Natural killer cell (primary cell): Measurements from ENCODE around the gene KAT2B. TPM values are rescaled to one million over a fixed set of nuclear protein-coding genes. Genes with fewer than 3 reads are reported as not detected.

Source experiments
- ATAC-seq, 3 donors: fragments of 150-1000 bp in 2 of 3; fragments of 200-7000 bp in 1 of 3; cut with Tn5 transposase; 1 replicate in 1 of 3; 2 replicates in 2 of 3; pipeline ENCODE4 v1.10.0; 2021; ENCODE audit warnings: mild to moderate bottlenecking in 2 of 3, moderate library complexity in 2 of 3
- DNase-seq, 2 donors: peaks; one replicate each; pipeline versions ENCODE4 v3.0.0 to v3.0.0-alpha.2; 2013 to 2021; ENCODE audit warnings: mixed read lengths in 1 of 2
- H3K27ac ChIP-seq: one replicate; pipeline ENCODE4 v1.5.1; 2013; ENCODE audit warnings: mild to moderate bottlenecking, low read length
- H3K27me3 ChIP-seq: one replicate; pipeline ENCODE4 v1.6.1; 2013; ENCODE audit warnings: low read length; ENCODE audit not compliant: control insufficient read depth, insufficient read depth
- H3K36me3 ChIP-seq: one replicate; pipeline ENCODE4 v1.6.1; 2013; ENCODE audit warnings: low read length; ENCODE audit not compliant: control insufficient read depth, insufficient read depth
- H3K4me1 ChIP-seq: one replicate; pipeline ENCODE4 v1.6.1; 2013; ENCODE audit warnings: low read length; ENCODE audit not compliant: control insufficient read depth, insufficient read depth
- H3K4me3 ChIP-seq: one replicate; pipeline ENCODE4 v1.5.1; 2013; ENCODE audit warnings: low read length
- H3K9me3 ChIP-seq: one replicate; pipeline ENCODE4 v1.6.1; 2013; ENCODE audit warnings: low read length; ENCODE audit not compliant: control insufficient read depth, insufficient read depth
- H3K27ac Mint-ChIP-seq, 2 donors: one replicate each; pipeline ENCODE4 v1.8.0; 2022; ENCODE audit warnings: mild to moderate bottlenecking in 2 of 2, mixed read lengths in 2 of 2, moderate library complexity in 1 of 2
- H3K27me3 Mint-ChIP-seq, 2 donors: one replicate each; pipeline ENCODE4 v1.8.0; 2022; ENCODE audit warnings: low read depth in 2 of 2, mixed read lengths in 2 of 2
- H3K36me3 Mint-ChIP-seq: one replicate; pipeline ENCODE4 v1.8.0; 2022; ENCODE audit warnings: mixed read lengths
- H3K4me1 Mint-ChIP-seq, 2 donors: one replicate each; pipeline ENCODE4 v1.8.0; 2022; ENCODE audit warnings: mixed read lengths in 2 of 2
- H3K4me3 Mint-ChIP-seq: one replicate; pipeline ENCODE4 v1.8.0; 2022; ENCODE audit warnings: mild to moderate bottlenecking, moderate library complexity, mixed read lengths
- H3K9me3 Mint-ChIP-seq, 2 donors: one replicate each; pipeline ENCODE4 v1.8.0; 2022; ENCODE audit warnings: mixed read lengths in 2 of 2
- CTCF ChIP-seq: fragments of 200-600 bp; IDR thresholded peaks from one replicate; pipeline ENCODE4 v1.8.0; 2022; ENCODE audit warnings: antibody characterized with exemption
- WGBS: methylation state at CpG from one replicate; pipeline ENCODE4 v1.1.7; 2013; ENCODE audit warnings: missing lambda C conversion rate; ENCODE audit not compliant: insufficient coverage; 5-methylcytosine and 5-hydroxymethylcytosine counted together
- intact Hi-C: fragments of 100-400 bp; cut with micrococcal nuclease; formaldehyde crosslinking; loops from one replicate; pipeline ENCODE4 v1.14.2; 2022
- total RNA-seq, 4 donors: library from RNA; stranded (reverse); fragments of 120-200 nt in 1 of 4; gene quantifications; one replicate each; pipeline versions ENCODE4 v1.2.3 to v1.2.4, GENCODE V29; 2013 to 2022

KAT2B gene
- total RNA-seq, 3 donors from 2014 or later (not counting 1 experiment from before 2014, with no cell fraction given): 132 to 156 (median 146) TPM

- no peak for DNase-seq
- WGBS: 90% methylated on average over 5 of the region's 7 CpGs
- H3K9me3 ChIP-seq: no peaks in the 10 kb centered on the region
- H3K27me3 ChIP-seq: no peaks in the 10 kb centered on the region
- H3K4me1 ChIP-seq: no peaks in the 10 kb centered on the region
- ATAC-seq: no peak
- intact Hi-C loops: no loop called here
- no peaks in the 10 kb centered on the region for H3K9me3 Mint-ChIP-seq
- H3K36me3 ChIP-seq: no peaks in the 10 kb centered on the region
- TF ChIP-seq CTCF: no peak
- H3K27me3 Mint-ChIP-seq: no peaks in the 10 kb centered on the region
- no peak overlapping the region for H3K4me3 Mint-ChIP-seq
- H3K36me3 Mint-ChIP-seq: no peaks in the 10 kb centered on the region
- no peak overlapping the region for H3K4me3 ChIP-seq
- no peaks in the 10 kb centered on the region for H3K4me1 Mint-ChIP-seq
- H3K27ac ChIP-seq: no peak overlapping the region
- no peak overlapping the region for H3K27ac Mint-ChIP-seq
These were observed 154.7 kb downstream of the KAT2B start for GRCh38 chr3:20194793-20195460.

GRCh38 chr3:20197775-20198174, 157.5 kb downstream of the KAT2B start:
- Mint-ChIP-seq H3K4me1 (no peaks in the 10 kb centered on the region), H3K36me3 (no peaks in the 10 kb centered on the region), H3K4me3 (no peak overlapping the region), H3K9me3 (no peaks in the 10 kb centered on the region), H3K27ac (no peak overlapping the region), H3K27me3 (no peaks in the 10 kb centered on the region)
- no peaks in the 10 kb centered on the region for H3K4me1 ChIP-seq
- no peaks in the 10 kb centered on the region for H3K27me3 ChIP-seq
- no peak overlapping the region for H3K4me3 ChIP-seq
- no peaks in the 10 kb centered on the region for H3K36me3 ChIP-seq
- WGBS: 93% methylated on average over 3 of the region's 3 CpGs
- no peak overlapping the region for H3K27ac ChIP-seq
- DNase-seq (no peak), ATAC-seq (no peak)
- intact Hi-C loops: no loop called here
- no peak for TF ChIP-seq CTCF
- H3K9me3 ChIP-seq: no peaks in the 10 kb centered on the region

- no peaks in the 10 kb centered on the region for H3K9me3 ChIP-seq
- ATAC-seq (no peak), DNase-seq (no peak)
- H3K36me3 Mint-ChIP-seq: no peaks in the 10 kb centered on the region
- H3K4me3 Mint-ChIP-seq: no peak overlapping the region
- H3K9me3 Mint-ChIP-seq: peaks cover 2% of the 10 kb centered on the region in 2 donors
- no peaks in the 10 kb centered on the region for H3K4me1 Mint-ChIP-seq
- H3K27ac ChIP-seq: no peak overlapping the region
- H3K4me1 ChIP-seq: no peaks in the 10 kb centered on the region
- no peak overlapping the region for H3K27ac Mint-ChIP-seq
- H3K27me3 Mint-ChIP-seq: peaks cover 0 to 3% of the 10 kb centered on the region in 2 donors
- intact Hi-C loops: no loop called here
- no peaks in the 10 kb centered on the region for H3K36me3 ChIP-seq
- TF ChIP-seq CTCF: no peak
- no peak overlapping the region for H3K4me3 ChIP-seq
- H3K27me3 ChIP-seq: no peaks in the 10 kb centered on the region
These were observed 160.9 kb downstream of the KAT2B start for GRCh38 chr3:20201143-20201542.

Other genes with a start within 250 kb of the KAT2B start
- 1 to 10 TPM in 1 of 3 donors, under 1 TPM in 1, not detected in 1; 0.68 to 4.9 TPM for gene EFHB, start 106.2 kb upstream of the KAT2B start, total RNA-seq
- gene RAB5A, start 93.3 kb upstream of the KAT2B start, total RNA-seq: 100 to 1,000 TPM; 102 to 109 (median 102) TPM
- not detected for gene PP2D1, start 28.2 kb upstream of the KAT2B start, total RNA-seq
- 1 to 10 TPM in 1 of 3 donors, under 1 TPM in 2; 0.55 to 1.4 (median 0.94) TPM for gene SGO1, start 145.8 kb downstream of the KAT2B start, total RNA-seq